Caco-2 (cell line): Measurements from ENCODE around the gene BABAM2. TPM values are rescaled to one million over a fixed set of nuclear protein-coding genes. Genes with fewer than 3 reads are reported as not detected.

Experiments used
- BruUV-seq: library from RNA; stranded (reverse); fragments of 400-500 nt; replicated peaks from 2 replicates; lab custom pipeline; 2021; lab: Mats Ljungman, UMichigan
- CTCF ChIA-PET: fragments of 300-600 bp; sonication (Branson Sonifier 250); formaldehyde crosslinking; loops from one replicate; lab custom pipeline; 2022; ENCODE audit warnings: antibody characterized with exemption; lab: Charles Lee
- POLR2A ChIA-PET: fragments of 300-600 bp; sonication (Branson Sonifier 250); formaldehyde crosslinking; loops from one replicate; lab custom pipeline; 2022; ENCODE audit warnings: antibody characterized with exemption; lab: Charles Lee
- DNase-seq, 2 experiments: peaks; one replicate each; pipeline versions ENCODE4 v3.0.0 to v3.0.0-alpha.2; 2020 to 2022
- H3K27me3 ChIP-seq: replicated peaks from 2 replicates; pipeline ENCODE4 v1.6.0; 2011; ENCODE audit warnings: low read length; ENCODE audit not compliant: control insufficient read depth, insufficient read depth
- H3K36me3 ChIP-seq: 2 replicates; pipeline ENCODE4 v1.5.1; 2011; ENCODE audit warnings: low read length; ENCODE audit not compliant: control insufficient read depth, insufficient read depth
- H3K4me1 ChIP-seq: fragments of 250-450 bp; sonication (Bioruptor Pico); 2 replicates; pipeline ENCODE4 v1.5.1; 2020; ENCODE audit warnings: mild to moderate bottlenecking
- H3K4me3 ChIP-seq: 2 replicates; pipeline ENCODE4 v1.5.1; 2011; ENCODE audit warnings: low read depth, mild to moderate bottlenecking, control low read depth, low read length
- H3K9me3 ChIP-seq: fragments of 250-450 bp; sonication (Bioruptor Pico); 2 replicates; pipeline ENCODE4 v1.5.1; 2020; ENCODE audit warnings: mild to moderate bottlenecking, moderate library complexity
- H3K27ac Mint-ChIP-seq: one replicate; pipeline ENCODE4 v1.8.0; 2022; ENCODE audit warnings: mixed read lengths; ENCODE audit not compliant: unreplicated experiment
- H3K27me3 Mint-ChIP-seq: one replicate; pipeline ENCODE4 v1.8.0; 2022; ENCODE audit warnings: mixed read lengths; ENCODE audit not compliant: insufficient read depth, unreplicated experiment
- H3K36me3 Mint-ChIP-seq: one replicate; pipeline ENCODE4 v1.8.0; 2022; ENCODE audit warnings: mild to moderate bottlenecking, mixed read lengths; ENCODE audit not compliant: insufficient read depth, unreplicated experiment
- H3K4me1 Mint-ChIP-seq: one replicate; pipeline ENCODE4 v1.8.0; 2022; ENCODE audit warnings: low read depth, mixed read lengths; ENCODE audit not compliant: unreplicated experiment
- H3K4me3 Mint-ChIP-seq: one replicate; pipeline ENCODE4 v1.8.0; 2022; ENCODE audit warnings: mild to moderate bottlenecking, moderate library complexity, mixed read lengths; ENCODE audit not compliant: unreplicated experiment
- H3K9me3 Mint-ChIP-seq: one replicate; pipeline ENCODE4 v1.8.0; 2022; ENCODE audit warnings: mixed read lengths; ENCODE audit not compliant: unreplicated experiment
- CTCF ChIP-seq, 2 experiments: fragments of 200-600 bp in 1 of 2; IDR thresholded peaks; 1 replicate in 1 of 2; 2 replicates in 1 of 2; pipeline versions ENCODE4 v1.5.1 to v1.8.0; 2011 to 2022; ENCODE audit warnings: antibody characterized with exemption in 1 of 2, control low read depth in 1 of 2, inconsistent platforms in 1 of 2, low read depth in 1 of 2, low read length in 1 of 2, mild to moderate bottlenecking in 1 of 2, moderate library complexity in 1 of 2; ENCODE audit not compliant: insufficient read depth in 1 of 2, severe bottlenecking in 1 of 2, unreplicated experiment in 1 of 2
- intact Hi-C: fragments of 100-400 bp; cut with micrococcal nuclease; formaldehyde crosslinking; loops from one replicate; pipeline ENCODE4 v1.10.0; 2022; ENCODE audit not compliant: unreplicated experiment
- total RNA-seq: library from RNA; stranded (reverse); gene quantifications from 2 replicates; pipeline ENCODE4 v1.2.3, GENCODE V29; 2022

Gene BABAM2
- total RNA-seq, 1 experiment from 2014 or later = 57.3 TPM

DNA sequence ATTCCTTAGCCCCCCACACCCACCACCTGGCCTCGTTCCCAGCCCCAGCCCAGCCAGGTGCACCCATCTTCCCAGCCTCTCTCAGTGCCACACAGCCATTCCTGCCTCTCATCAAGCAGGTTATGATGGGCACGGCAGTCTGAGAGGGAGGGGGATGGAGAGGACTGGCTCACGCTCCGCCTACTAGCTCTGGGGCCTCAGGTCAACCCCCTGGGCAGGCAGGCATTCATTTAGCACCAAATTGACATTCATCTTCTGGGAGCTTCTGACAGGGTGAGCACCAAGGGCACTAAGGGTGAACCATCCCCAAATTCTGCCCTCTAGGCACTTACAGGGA, 435.9 kb downstream of the BABAM2 start:
- Mint-ChIP-seq H3K27me3 (no peaks in the 10 kb centered on the region), H3K27ac (no peak overlapping the region), H3K9me3 (no peaks in the 10 kb centered on the region), H3K36me3 (no peaks in the 10 kb centered on the region), H3K4me3 (no peak overlapping the region), H3K4me1 (no peaks in the 10 kb centered on the region)
- Histone ChIP-seq H3K4me1 (no peaks in the 10 kb centered on the region), H3K27me3 (no peaks in the 10 kb centered on the region), H3K4me3 (no peak overlapping the region), H3K36me3 (no peaks in the 10 kb centered on the region), H3K9me3 (no peaks in the 10 kb centered on the region)
- TF ChIP-seq CTCF (IDR thresholded peaks at IDR 0.05; ENCODE audit: insufficient read depth in 1 of 2, low read depth in 1 of 2, low read length in 1 of 2, severe bottlenecking in 1 of 2, unreplicated experiment in 1 of 2) = no peak
- BruUV-seq = no TSS peak
- intact Hi-C loops = no loop called here
- no peak for DNase-seq
- POLR2A ChIA-PET = no interaction called here
- CTCF ChIA-PET = interaction anchor here (1.0 kb wide), 1 partner anchor 206 kb away, joined by 3 read pairs; no protein-coding TSS in a partner anchor

- Mint-ChIP-seq H3K27me3 (no peaks in the 10 kb centered on the region), H3K27ac (no peak overlapping the region), H3K4me1 (no peaks in the 10 kb centered on the region), H3K9me3 (no peaks in the 10 kb centered on the region), H3K4me3 (no peak overlapping the region), H3K36me3 (no peaks in the 10 kb centered on the region)
- CTCF ChIA-PET = interaction anchor here (1.0 kb wide), 1 partner anchor 207 kb away, joined by 3 read pairs; no protein-coding TSS in a partner anchor
- POLR2A ChIA-PET = no interaction called here
- BruUV-seq = no TSS peak
- no peak for TF ChIP-seq CTCF (IDR thresholded peaks at IDR 0.05; ENCODE audit: insufficient read depth in 1 of 2, low read depth in 1 of 2, low read length in 1 of 2, severe bottlenecking in 1 of 2, unreplicated experiment in 1 of 2)
- H3K4me3 ChIP-seq = no peak overlapping the region
- no peaks in the 10 kb centered on the region for H3K9me3 ChIP-seq
- no peaks in the 10 kb centered on the region for H3K4me1 ChIP-seq
- no peak for DNase-seq
- H3K36me3 ChIP-seq = no peaks in the 10 kb centered on the region
- no peaks in the 10 kb centered on the region for H3K27me3 ChIP-seq
- intact Hi-C loops = no loop called here
These were observed 436.5 kb downstream of the BABAM2 start for GRCh38 chr2:28326881-28327505.

DNA sequence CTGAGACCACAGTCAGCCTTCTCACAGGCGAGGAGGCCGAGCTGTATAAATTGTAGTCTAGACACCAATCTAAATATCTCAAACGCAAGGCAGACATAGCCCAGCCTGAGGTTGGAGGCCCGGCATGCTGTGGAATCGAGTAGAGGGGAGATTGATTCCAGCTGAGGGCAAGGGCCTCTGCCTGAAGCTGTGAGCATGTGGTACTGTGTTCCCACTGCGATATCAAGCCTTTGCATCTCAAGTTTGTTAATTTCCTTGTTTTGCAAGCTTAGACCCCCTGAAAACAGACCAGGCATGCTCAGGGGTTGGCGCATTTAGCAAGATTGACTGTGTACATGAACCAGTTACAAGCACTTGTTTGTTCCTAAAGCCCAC, 437.0 kb downstream of the BABAM2 start:
- no TSS peak for BruUV-seq
- Histone ChIP-seq H3K36me3 (no peaks in the 10 kb centered on the region), H3K4me1 (no peaks in the 10 kb centered on the region), H3K4me3 (no peak overlapping the region), H3K9me3 (no peaks in the 10 kb centered on the region), H3K27me3 (no peaks in the 10 kb centered on the region)
- Mint-ChIP-seq H3K27me3 (no peaks in the 10 kb centered on the region), H3K9me3 (no peaks in the 10 kb centered on the region), H3K4me3 (no peak overlapping the region), H3K4me1 (no peaks in the 10 kb centered on the region), H3K36me3 (no peaks in the 10 kb centered on the region), H3K27ac (no peak overlapping the region)
- TF ChIP-seq CTCF (IDR thresholded peaks at IDR 0.05; ENCODE audit: insufficient read depth in 1 of 2, low read depth in 1 of 2, low read length in 1 of 2, severe bottlenecking in 1 of 2, unreplicated experiment in 1 of 2) = no peak
- no peak for DNase-seq
- intact Hi-C loops = no loop called here
- POLR2A ChIA-PET = no interaction called here
- CTCF ChIA-PET = no interaction called here
